Lung (tissue), 12 donors: ENCODE measurements around the gene NFKBIL1. TPM values are rescaled to one million over a fixed set of nuclear protein-coding genes. Genes with fewer than 3 reads are reported as not detected.

Experiments
- ATAC-seq: fragments of 200-7000 bp; cut with Tn5 transposase; one replicate; pipeline ENCODE4 v1.9.1; 2020; ENCODE audit warnings: moderate number of reproducible peaks; ENCODE audit not compliant: insufficient read depth, low FRiP score
- DNase-seq, 3 donors: peaks; one replicate each; pipeline ENCODE4 v3.0.0-alpha.2; 2013 to 2017
- H3K27ac ChIP-seq, 2 donors: one replicate each; pipeline ENCODE4 v1.5.1; 2013; ENCODE audit warnings: mild to moderate bottlenecking in 2 of 2, moderate library complexity in 2 of 2, control low read depth in 1 of 2, inconsistent platforms in 1 of 2, low read depth in 1 of 2, low read length in 1 of 2
- H3K27me3 ChIP-seq, 3 donors: one replicate each; pipeline ENCODE4 v1.5.1; 2013; ENCODE audit warnings: low read length in 2 of 3; ENCODE audit not compliant: control insufficient read depth in 3 of 3, insufficient read depth in 3 of 3
- H3K36me3 ChIP-seq, 4 donors: one replicate each; pipeline ENCODE4 v1.5.1; 2013; ENCODE audit warnings: low read length in 4 of 4, mild to moderate bottlenecking in 1 of 4, moderate library complexity in 1 of 4; ENCODE audit not compliant: control insufficient read depth in 4 of 4, insufficient read depth in 4 of 4
- H3K4me1 ChIP-seq, 5 donors: one replicate each; pipeline ENCODE4 v1.5.1; 2013; ENCODE audit warnings: low read length in 5 of 5, mild to moderate bottlenecking in 2 of 5, moderate library complexity in 1 of 5; ENCODE audit not compliant: control insufficient read depth in 5 of 5, insufficient read depth in 5 of 5
- H3K4me3 ChIP-seq: one replicate; pipeline ENCODE4 v1.5.1; 2013; ENCODE audit warnings: mild to moderate bottlenecking, control low read depth, moderate library complexity
- H3K9ac ChIP-seq, 2 donors: one replicate each; pipeline ENCODE4 v1.5.1; 2013; ENCODE audit warnings: low read length in 2 of 2, control low read depth in 1 of 2; ENCODE audit not compliant: insufficient read depth in 1 of 2
- H3K9me3 ChIP-seq, 4 donors: one replicate each; pipeline ENCODE4 v1.5.1; 2013; ENCODE audit warnings: low read length in 3 of 4, mild to moderate bottlenecking in 1 of 4, moderate library complexity in 1 of 4; ENCODE audit not compliant: control insufficient read depth in 4 of 4, insufficient read depth in 3 of 4
- WGBS, 2 donors: extraction: QIAGEN DNeasy Blood & Tissue Kit; methylation state at CpG; one replicate each; pipeline ENCODE4 v1.1.7; 2013; 5-methylcytosine and 5-hydroxymethylcytosine counted together
- polyA plus RNA-seq, 2 donors: library from polyadenylated mRNA; stranded (reverse); fragments of 200-250 nt; gene quantifications; one replicate each; pipeline ENCODE4 v1.2.1, GENCODE V29; 2013
- total RNA-seq, 2 donors: library from RNA; depleted of rRNA in 1 of 2; stranded (reverse); fragments of >200 nt in 1 of 2; gene quantifications; one replicate each; pipeline ENCODE4 v1.2.1, GENCODE V29; 2014 to 2021
- TF ChIP-seq, protein P1 (sequence below): IDR thresholded peaks from 2 replicates; pipeline ENCODE4 v1.5.1; 2012; ENCODE audit warnings: mild to moderate bottlenecking; ENCODE audit errors: control extremely low read depth, extremely low read depth
- donor health status: control.
- donor health status: control.
- donor health status: Bipolar disorder and iron deficiency.
- donor health status: healthy.
- donor health status: DM: yes; HTN: yes; CAD: no.

Gene NFKBIL1
- total and polyA plus RNA-seq, 4 donors: 13.5 to 32.2 (median 19.0) TPM

DNA sequence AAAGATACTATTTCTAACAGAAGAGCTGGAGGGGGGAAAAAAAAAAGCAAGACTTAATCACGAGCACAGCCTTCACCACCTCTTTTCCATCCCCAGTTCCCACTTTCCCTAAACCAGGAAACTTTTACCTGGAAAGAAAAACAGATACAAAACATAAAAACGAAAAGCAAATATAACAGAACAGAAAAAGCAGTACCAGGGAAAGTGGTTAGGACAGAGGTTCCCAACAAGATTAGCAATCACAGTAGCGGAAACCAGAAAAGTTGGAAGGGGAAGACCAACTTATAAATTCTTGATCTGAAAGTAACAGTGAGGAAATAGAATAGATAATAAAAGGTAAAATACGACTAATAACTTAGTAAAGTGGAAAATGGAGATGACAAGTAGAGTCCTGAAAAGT is 6.8 kb upstream of the NFKBIL1 start:
- H3K27ac ChIP-seq: peak overlapping the region in 1 of 2 donors; percentile 89
- H3K9ac ChIP-seq: peak overlapping the region; percentile 100
- peaks cover 18 to 44% (median 32%) of the 10 kb centered on the region in 4 donors for H3K36me3 ChIP-seq
- H3K27me3 ChIP-seq: no peaks in the 10 kb centered on the region
- DNase-seq (no peak), ATAC-seq (no peak)
- peak overlapping the region; percentile 88 for H3K4me3 ChIP-seq
- H3K9me3 ChIP-seq: no peaks in the 10 kb centered on the region
- H3K4me1 ChIP-seq: peaks cover 9 to 25% (median 15%) of the 10 kb centered on the region in 5 donors
- TF ChIP-seq, protein P1, sequence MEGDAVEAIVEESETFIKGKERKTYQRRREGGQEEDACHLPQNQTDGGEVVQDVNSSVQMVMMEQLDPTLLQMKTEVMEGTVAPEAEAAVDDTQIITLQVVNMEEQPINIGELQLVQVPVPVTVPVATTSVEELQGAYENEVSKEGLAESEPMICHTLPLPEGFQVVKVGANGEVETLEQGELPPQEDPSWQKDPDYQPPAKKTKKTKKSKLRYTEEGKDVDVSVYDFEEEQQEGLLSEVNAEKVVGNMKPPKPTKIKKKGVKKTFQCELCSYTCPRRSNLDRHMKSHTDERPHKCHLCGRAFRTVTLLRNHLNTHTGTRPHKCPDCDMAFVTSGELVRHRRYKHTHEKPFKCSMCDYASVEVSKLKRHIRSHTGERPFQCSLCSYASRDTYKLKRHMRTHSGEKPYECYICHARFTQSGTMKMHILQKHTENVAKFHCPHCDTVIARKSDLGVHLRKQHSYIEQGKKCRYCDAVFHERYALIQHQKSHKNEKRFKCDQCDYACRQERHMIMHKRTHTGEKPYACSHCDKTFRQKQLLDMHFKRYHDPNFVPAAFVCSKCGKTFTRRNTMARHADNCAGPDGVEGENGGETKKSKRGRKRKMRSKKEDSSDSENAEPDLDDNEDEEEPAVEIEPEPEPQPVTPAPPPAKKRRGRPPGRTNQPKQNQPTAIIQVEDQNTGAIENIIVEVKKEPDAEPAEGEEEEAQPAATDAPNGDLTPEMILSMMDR: no peak
- 18 to 22% methylated on average over 4 of the region's 4 CpGs for WGBS, 2 donors

DNA sequence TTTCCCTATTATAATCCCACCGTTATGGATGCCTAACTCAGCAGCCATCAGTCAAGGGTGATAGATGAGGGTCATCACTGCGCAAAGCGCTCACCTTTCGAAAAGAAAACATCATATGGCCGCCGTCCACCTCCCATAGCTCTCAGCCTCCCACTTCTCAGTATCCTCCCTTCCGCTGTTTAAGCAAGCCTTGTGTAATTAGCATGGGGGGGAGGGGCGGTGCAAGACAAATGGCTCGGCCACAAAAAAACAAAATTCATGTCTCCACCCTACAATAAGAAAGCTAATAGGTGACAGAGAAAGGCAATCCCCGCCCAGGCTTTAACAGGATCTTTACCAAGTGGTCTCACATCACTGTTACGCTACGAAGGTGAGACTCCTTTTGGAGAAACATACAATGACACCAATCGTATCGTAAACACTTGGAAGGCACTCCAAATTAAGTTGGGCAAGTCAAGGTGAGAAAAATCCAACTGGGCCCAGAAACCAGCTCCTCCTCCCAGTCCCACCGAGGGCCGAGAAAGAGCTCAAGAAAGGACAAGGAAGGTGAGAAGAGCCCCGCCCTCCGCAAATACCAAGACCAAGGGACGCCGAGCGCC is 6.2 kb upstream of the NFKBIL1 start:
- Histone ChIP-seq H3K27me3 (no peaks in the 10 kb centered on the region), H3K36me3 (peaks cover 15 to 39% (median 29%) of the 10 kb centered on the region in 4 donors), H3K9ac (peak overlapping the region; percentile 100), H3K4me1 (peaks cover 9 to 28% (median 15%) of the 10 kb centered on the region in 5 donors), H3K27ac (peak overlapping the region; percentile 89 to 96), H3K4me3 (peak overlapping the region; percentile 88), H3K9me3 (no peaks in the 10 kb centered on the region)
- peak; percentile 13 for ATAC-seq
- 0 to 1% methylated on average over 21 of the region's 21 CpGs for WGBS, 2 donors
- TF ChIP-seq, protein P1: no peak
- DNase-seq: peak in 2 of 3 donors; percentile 54 to 73

- DNase-seq (peak; percentile 97 to 99 (median 99)), ATAC-seq (peak; percentile 89)
- H3K4me3 ChIP-seq: peak within 1 kb of the TSS; percentile 88
- TF ChIP-seq, protein P1: no peak
- peaks cover 15 to 32% (median 23%) of the 10 kb centered on the region in 4 donors for H3K36me3 ChIP-seq
- peak within 1 kb of the TSS; percentile 100 for H3K9ac ChIP-seq
- no peaks in the 10 kb centered on the region for H3K27me3 ChIP-seq
- 0 to 1% methylated on average over 43 of the region's 43 CpGs for WGBS, 2 donors
- H3K27ac ChIP-seq: peak within 1 kb of the TSS; percentile 89 to 96
- H3K9me3 ChIP-seq: no peaks in the 10 kb centered on the region
- H3K4me1 ChIP-seq: peaks cover 9 to 35% (median 15%) of the 10 kb centered on the region in 5 donors
Observed at GRCh38 chr6:31541658-31542521, 5.5 kb upstream of the NFKBIL1 start, which contains the start of gene DDX39B. DDX39B (minus strand) TSS chr6:31542003; CDS start chr6:31540532, 1,471 bp downstream.
